Esophagus mucosa (tissue), 1 donor: ENCODE data around the gene MEIS3. TPM values are rescaled to one million over a fixed set of nuclear protein-coding genes. Genes with fewer than 3 reads are reported as not detected.
"Not testable (repeated sequence)": the region's sequence is repeated elsewhere in the genome, so short reads cannot be mapped to it uniquely, and the experiment has no call there.

Source experiments
- ATAC-seq: fragments of 200-7000 bp; cut with Tn5 transposase; one replicate; pipeline ENCODE4 v1.9.1; 2020
- total RNA-seq: library from RNA; stranded (reverse); gene quantifications from one replicate; pipeline ENCODE4 v1.2.4, GENCODE V29; 2023
- donor health status: DM: yes; HTN: yes; CAD: no.

MEIS3 gene
- total RNA-seq, 1 donor from 2014 or later, result 0.64 TPM

DNA sequence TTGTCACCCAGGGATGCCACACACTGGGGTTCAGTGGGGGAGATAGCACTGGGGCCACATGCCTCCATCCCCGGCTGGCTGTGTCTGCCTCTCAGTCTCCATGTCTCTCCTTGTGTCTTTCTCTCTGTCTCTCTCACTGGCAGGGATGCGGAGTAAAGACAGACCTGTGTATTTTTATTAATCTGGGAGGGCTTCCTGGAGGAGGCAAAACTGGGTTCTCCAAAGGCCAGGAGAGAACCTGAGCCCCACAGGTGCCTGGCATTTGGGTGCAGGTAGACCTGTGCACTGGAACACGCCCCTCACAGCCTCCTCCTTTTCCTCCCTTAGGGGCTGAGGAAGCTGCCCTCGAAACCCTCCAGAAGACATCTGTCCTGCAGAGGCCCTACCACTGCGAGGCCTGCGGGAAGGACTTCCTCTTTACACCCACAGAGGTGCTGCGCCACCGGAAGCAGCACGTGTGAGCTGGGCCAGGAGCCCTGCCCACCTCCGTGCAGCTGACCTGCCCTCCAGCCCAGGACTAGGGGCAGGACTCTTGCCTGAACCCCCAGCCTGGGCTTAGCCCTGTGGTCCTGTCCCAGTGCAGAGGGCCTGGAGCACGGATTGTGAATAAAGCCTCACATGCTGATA is 37.6 kb downstream of the MEIS3 start:
- peak; percentile 17 for ATAC-seq

DNA sequence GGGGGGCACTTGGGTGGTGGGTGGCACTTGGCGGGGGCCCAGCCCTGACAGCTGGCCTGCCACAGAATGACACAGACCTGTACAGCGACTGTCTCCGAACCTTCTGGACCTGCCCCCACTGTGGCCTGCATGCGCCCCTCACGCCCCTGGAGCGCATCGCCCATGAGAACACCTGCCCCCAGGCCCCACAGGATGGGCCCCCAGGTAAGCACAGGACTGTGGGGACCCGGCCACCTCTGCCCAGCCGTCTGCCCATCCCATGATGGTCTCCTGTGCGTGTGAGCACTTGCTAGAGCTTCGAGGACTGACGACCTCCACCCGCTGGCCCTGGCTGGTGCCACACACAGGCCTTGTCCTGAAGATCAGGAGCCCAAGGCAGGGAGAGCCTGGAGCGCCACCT is 38.2 kb downstream of the MEIS3 start:
- no peak for ATAC-seq

DNA sequence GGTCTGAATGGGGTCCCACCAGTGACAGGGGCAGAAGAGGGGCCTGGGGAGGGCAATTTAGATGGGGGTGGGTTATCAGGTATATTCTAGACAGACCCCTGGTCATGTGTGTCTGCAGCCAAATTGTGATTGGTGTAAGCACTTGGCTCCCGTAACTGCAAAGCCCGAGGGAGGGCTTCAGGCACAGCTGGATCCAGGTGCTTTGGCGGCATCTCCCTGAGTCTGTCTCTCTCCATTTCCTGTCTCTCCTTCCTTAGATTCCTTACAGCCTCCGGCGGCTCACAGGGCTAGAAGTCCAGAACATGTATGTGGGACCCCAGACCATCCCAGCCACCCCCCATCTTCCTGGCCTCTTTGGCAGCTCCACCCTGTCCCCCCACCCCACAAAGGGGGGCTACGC is 38.8 kb downstream of the MEIS3 start:
- no peak for ATAC-seq

DNA sequence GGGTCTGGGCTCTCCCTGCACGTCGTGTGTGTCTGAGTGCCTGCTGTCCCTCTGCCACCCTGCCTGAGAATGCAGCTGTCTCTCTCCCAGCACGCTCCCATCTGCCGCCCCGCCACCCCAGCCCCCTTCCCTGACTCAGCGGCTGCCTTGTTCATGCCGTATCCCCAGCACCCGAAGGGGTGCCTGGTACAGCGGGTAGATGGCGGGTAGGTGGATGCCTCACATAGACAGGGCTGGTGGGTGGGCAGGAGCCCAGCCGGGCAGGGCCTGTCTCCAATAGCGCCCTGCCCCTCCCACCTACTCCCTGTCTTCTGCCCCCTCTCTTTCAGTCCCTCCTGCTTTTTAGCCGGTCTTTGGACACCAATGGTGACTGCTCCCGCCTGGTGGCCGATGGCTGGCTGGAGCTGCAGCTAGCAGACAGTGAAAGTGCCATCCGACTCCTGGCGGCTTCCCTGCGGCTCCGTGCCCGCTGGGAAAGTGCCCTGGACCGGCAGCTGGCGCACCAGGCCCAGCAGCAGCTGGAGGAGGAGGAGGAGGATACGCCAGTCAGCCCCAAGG is 39.9 kb downstream of the MEIS3 start:
- ATAC-seq, result no peak

DNA sequence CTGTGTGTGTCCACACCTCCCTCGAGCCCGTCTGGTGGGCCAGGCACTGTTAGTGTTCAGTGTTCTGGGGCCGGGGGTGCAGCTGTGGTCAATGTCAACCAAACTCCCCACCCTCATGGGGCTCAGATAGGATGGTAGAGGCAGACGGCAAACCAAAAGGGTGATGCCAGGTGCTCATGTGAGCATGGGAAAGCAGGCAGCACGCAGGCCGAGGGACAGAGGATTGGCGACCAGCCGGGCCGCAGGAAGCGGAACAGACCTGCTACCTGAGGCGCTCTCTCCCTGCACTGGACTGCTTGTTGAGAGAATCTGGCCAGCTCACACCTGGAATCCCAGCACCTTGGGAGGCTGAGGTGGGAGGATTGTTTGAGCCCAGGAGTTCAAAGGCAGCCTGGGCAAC is 41.1 kb downstream of the MEIS3 start:
- ATAC-seq, result no peak

DNA sequence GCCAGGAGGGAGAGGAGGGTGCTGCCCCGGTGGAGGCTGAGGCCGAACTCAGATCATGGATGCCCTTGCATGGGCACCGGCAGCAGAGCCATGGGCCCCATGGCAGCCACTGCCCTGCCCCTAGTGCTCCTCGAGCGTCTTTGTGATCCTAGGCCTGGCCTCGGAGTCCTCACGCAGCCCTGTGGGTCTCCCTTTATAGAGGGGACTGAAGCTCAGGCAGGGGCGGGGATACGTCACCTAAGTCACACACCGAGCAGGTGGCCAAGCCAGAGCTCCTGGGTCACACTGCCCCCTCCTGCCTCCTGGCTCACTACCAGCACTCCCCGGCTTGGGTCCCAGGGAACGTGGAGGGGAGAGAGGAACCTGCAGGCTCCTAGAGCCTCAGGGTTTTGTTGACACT is 41.5 kb downstream of the MEIS3 start:
- no peak for ATAC-seq

DNA sequence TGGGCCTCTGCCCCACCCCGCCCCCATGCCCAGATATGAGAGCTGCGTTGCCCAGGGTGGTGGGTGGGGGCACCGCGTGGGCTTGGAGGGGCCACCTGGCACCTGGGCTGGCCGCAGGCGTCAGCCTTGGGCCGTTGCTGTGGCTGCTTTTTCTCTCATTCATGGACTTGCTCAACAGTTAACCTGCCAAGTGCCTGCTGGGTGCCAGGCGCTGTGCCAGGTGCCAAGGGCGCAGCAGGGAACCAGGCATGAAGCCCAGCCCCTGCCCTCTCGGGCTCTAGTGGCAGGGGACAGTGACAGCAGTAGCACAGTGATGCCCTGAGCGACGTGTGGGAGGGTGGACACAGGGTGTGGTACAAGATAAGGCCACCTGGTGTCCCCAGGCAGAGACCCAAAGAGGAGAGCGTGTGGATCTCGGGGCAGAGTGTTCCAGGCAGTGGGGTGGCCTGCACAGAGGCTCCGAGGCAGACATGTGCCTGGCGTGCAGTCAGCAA is 42.1 kb downstream of the MEIS3 start:
- no peak for ATAC-seq

DNA sequence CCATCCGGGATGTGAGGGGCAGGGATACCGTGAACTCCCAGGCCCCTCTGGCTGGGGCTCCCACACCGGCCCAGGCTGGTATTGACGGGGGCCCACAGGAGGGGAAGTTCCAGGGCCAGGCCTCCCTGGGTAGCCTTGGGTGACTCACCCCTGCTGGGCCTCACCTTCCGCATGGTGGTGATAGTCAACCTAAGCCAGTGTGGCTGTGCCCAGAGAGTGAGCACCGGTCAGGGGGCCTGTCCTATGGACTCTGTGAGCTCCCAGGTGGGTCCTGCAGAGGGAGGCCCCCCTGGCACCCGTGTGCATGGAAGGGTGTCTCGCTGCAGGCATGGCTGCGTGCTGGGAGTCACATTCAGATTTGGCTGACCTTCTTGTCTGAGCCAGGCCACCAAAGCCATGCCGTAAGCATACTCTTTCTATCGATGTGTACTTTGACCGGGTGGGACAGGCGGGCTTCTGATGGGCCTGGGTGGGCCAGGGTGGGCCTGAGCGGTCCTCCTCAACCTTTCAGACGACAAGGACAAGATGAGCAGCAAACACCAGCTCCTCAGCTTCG is 42.7 kb downstream of the MEIS3 start:
- peak; percentile 3 for ATAC-seq

DNA sequence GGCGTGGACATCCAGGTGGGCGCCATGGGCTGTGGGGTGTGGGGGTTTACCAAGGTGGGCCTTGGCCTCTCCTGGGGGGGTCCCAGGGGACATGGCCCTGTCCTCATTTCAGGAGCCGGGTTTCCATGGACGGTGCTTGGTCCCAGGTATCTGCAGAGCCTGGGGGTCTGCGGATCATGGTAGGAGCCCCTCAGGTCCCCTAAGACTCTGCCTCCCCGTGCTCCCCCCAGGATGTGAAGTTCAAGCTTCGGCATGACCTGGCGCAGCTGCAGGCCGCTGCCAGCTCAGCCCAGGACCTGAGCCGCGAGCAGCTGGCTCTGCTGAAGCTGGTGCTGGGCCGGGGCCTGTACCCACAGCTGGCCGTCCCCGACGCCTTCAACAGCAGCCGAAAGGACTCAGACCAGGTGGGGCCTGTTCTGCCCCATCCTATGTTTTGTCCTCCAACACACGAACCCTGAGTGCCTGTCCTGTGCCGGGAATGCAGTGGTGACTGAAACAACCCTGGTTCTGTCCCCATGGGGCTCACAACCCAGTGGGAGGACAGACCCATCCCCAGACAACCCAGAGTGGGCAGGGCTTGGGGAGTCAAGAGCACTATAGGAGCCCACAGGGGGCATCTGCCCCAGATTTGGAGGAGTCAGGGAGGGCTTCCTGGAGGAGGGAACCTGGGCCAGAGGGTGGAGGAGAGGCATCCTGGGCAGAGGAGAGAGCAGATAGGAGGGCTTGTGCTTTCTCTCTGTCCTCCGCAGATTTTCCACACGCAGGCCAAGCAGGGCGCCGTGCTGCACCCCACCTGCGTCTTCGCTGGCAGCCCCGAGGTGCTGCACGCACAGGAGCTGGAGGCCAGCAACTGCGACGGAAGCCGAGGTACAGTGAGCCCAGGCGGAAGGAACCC is 43.4 kb downstream of the MEIS3 start:
- ATAC-seq, result no peak

DNA sequence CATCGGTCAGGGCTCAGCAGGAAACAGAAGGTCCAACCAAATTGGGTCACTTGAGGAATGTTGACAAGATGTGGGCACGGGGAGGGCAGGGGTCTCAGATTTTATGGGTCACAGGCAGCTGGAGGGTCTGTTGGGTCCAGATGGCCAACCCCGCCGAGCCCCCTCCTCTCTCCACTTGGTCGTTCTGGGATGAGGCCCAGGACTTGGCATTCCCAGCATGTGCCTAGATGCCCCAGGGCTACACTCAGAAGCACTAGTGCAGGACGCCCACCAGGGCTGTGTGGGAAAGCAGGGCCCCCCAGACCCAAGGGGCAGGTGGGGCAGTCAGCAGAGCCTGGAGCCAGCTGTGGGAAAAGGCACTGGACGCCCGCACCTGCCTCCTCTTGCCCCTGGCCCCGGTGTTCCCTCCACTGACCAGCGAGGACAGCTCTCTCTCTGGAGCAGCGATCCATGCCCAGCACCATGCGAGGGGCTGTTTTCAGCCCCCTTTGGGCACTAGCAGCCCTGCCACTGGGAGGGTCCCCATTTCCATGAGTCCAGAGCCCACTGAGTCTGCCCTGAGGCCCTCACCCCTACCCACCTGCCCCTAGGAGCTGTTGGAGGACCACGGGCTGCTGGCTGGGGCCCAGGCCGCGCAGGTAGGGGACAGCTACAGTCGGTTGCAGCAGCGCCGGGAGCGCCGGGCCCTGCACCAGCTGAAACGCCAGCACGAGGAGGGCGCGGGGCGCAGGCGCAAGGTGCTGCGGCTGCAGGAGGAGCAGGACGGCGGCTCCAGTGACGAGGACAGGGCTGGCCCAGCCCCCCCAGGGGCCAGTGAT is 44.2 kb downstream of the MEIS3 start:
- no peak for ATAC-seq

DNA sequence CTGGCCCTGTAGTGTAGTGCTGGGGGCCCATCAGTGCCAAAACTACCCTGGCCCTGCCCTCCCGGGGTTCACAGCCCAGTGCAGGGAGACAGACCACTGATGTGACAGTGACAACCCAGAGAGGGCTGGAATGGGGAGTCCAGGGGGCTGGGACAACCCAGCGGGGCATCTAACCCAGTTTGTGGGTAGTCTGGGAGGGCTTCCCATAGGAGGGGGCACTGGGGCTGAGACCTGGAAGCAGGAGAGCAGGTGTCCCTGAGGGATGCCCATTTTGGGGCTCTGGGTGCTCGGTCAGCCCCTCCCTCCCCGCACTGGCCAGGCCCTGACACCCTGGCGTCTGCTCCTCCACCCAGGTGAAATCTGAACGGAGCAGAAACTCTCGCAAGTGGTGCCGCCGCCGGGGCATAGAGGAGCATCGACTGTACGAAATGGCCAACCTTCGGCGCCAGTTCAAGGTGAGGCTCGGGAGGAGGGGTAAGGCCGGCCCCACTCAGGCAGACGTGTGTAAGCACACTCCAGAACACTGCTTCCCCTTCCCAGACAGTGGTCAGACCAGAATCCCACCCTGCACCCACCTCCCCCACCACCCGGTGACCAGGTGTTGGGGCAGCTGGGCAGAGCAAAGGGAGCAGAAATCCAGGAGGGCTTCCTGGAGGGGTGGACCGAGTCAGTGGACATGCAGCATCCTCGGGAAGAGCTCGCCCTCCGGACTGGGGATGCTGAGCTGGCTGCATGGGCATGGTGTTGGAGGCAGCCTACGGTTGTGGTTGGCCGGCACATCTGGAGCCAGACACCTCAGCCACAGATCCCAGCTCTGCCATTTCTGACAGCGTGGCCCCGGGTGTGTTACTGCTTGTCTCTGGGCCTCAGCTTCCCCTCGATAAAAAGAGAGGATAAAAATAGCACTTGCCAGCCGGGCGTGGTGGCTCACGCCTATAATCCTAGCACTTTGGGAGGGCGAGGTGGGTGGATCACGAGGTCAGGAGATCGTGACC is 45.8 kb downstream of the MEIS3 start:
- ATAC-seq, result no peak

DNA sequence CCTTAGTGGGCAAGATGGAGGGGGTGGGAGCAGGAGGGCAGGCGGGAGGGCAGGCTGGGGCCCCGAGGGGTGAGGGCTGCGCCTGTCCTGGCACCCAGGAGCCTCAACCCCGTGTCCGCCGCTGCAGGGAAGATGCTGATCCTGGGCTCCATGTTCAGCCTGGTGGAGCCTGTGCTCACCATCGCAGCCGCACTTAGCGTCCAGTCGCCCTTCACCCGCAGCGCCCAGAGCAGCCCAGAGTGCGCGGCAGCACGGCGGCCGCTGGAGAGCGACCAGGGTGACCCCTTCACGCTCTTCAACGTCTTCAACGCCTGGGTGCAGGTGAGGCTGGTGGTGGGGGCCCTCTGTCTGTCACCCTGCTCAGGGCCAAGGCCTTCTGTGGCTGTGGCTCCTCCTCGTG is 46.7 kb downstream of the MEIS3 start:
- ATAC-seq, result no peak

DNA sequence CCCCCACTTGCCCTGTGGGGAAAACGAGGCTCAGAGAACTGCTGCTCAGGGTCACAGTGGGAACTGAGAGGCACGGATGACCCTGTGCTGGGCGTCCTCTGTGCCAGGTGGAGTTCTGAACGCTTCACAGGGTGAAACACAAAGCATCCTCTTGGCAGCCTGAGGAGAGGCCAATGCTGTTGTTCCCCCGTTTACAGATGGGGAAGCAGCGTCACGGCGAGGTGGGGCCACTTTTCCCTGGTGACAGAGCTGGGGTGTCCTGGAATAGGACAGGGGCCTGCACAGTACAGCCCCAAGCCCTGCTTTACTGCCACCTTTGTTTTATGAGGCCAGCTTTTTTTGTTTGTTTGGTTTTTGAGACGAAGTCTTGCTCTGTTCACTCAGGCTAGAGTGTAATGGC is 48.1 kb downstream of the MEIS3 start:
- ATAC-seq, result no peak

DNA sequence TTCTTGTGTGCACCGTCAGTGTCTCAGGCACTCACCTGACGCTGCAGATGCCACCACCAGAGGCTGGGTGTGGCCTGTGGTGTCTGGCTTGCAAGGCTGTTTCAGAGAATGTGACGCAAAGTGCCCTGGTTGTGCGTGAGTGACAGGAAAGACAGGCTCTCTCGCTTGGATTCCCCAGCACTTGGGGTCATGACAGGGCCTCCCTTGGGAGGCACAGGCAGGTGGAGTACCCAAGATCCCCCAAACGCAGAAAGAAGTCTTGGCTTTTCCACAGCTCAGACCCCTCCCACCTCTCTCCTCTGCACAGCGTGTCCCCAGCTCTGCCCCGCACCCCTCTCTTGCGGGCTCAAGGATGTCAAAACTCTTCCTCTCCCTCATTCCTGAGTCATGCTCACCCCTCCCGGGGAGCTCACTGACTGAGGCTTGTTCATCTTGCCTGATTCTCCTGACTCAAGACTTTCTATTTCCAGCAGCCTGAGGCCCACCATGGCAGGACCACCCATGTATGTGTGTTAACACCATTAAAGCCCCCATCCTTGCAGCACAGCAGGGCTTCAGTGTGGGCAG is 49.2 kb downstream of the MEIS3 start:
- ATAC-seq, result peak; percentile 63

DNA sequence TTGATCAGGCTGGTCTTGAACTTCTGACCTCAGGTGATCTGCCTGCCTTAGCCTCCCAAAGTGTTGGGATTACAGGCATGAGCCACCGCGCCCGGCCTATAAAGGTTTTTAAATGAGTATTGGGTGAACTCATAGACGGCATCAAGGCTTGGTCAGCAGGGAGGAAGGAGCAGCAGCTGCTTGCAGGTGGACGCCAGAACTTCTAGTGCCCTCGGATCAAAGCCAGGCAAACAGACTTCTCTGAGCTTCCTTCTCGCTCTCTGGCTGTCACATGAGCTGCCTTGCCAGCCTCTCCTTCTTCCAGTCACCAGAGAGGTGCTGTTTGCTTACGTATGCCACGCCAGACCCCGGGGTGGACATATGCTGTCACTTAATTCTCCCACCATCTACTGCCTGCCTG is 53.9 kb downstream of the MEIS3 start:
- ATAC-seq, result not testable (repeated sequence)

DNA sequence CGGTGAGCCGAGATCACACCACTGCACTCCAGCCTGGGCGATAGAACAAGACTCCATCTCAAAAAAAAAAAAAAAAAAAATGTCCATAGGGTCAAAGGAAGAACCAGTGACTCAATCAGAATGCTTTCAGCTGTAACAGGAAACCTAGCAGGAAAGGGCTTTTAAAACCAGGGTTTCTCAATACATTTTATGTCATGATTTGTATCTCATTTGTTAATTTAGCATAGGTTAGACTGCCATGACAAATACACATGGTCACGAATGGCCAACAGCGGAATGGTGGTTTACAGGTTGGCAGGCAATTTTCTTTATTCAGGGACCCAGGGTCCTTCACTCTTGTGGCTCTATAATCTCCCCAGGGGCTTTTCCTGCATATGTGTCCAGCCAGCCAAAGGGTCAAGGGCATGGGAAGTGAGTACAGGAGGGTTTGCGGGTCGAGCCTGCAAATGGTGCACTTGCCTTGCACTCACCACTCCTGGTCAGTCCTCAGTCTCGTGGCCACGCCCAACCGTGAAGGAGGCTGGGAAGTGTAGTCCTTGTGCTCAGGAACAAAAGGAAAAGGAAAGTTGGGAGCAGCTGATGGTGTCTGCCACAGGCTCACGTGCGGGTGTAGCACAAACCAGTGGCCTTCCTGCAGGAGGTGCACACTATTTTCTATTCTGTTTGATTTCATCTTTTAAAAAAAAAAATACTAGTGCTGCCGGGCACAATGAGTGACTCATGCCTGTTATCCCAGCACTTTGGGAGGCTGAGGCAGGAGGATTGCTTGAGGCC is 55.4 kb downstream of the MEIS3 start:
- ATAC-seq, result peak; percentile 26

DNA sequence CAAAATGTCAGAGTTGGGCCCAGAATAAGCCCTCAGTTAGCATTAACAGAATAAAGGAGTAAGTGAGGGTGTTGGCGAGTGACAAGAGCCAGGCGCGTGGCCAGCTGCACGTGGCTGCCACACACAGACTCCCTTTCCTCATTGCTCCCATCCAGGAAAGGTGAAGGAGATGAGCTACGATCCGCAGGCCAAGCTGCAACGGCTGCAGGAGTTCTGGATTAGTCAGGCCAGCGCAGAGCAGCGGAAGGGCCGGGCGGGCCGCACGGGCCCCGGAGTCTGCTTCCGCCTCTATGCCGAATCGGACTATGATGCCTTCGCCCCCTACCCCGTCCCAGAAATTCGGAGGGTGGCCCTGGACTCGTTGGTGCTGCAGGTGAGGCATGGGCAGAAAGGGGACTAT is 57.0 kb downstream of the MEIS3 start:
- ATAC-seq, result no peak

DNA sequence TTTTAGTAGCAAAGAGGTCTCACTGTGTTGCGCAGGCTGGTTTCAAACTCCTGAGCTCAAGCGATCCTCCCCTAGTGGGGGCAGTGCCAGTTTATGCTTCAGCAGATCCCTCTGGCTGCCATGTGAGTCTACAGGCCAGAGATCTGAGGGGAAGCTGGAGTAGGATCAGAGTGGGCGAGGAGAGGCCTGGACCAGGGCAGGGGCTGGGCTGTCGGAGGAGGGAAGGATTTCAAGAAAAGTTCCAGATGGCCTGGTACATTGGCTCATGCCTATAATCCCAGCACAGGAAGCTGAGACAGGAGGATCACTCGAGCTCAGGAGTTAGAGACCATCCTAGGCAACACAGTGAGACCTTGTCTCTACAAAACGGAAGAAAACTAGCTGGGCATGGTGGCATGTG is 60.4 kb downstream of the MEIS3 start:
- no peak for ATAC-seq

DNA sequence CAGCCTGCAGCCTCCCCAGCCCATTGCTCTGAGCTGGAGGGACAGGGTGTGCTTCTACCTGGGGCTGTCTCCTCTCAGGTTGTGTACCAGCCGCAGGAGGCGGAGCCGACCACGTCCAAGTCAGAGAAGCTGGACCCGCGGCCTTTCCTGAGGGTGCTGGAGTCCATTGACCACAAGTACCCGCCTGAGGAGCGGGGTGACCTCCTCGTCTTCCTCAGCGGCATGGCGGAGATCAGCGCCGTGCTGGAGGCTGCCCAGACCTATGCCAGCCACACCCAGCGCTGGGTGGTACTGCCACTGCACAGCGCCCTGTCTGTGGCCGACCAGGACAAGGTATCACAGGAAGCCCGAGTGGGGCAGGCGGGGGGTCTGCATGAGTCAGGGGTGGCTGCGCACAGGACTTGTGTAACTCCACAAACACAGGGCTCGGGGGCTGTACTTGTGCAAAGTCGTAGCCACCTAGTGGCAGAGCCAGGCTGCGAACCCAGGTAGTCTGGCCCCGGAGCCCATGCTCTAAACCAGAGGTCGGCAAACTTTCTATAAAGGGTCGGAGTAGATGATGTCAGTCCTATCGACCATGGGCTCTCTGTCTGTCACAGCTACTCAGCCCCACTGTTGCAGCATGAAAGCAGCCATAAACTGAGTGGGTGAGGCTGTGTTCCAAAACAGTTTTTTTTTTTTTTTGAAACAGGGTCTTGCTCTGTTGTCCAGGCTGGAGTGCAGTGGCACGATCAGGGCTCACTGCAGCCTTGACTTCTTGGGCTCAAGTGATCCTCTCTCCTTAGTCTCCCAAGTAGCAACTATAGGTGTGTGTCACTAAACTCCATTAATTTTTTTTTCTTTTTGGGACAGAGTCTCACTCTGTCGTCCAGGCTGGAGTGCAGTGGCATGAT is 61.3 kb downstream of the MEIS3 start:
- ATAC-seq, result no peak
